ENCODE data around the gene PYY.
"Not testable (repeated sequence)": the region's sequence is repeated elsewhere in the genome, so short reads cannot be mapped to it uniquely, and the experiment has no call there.

The PYY gene

DNA sequence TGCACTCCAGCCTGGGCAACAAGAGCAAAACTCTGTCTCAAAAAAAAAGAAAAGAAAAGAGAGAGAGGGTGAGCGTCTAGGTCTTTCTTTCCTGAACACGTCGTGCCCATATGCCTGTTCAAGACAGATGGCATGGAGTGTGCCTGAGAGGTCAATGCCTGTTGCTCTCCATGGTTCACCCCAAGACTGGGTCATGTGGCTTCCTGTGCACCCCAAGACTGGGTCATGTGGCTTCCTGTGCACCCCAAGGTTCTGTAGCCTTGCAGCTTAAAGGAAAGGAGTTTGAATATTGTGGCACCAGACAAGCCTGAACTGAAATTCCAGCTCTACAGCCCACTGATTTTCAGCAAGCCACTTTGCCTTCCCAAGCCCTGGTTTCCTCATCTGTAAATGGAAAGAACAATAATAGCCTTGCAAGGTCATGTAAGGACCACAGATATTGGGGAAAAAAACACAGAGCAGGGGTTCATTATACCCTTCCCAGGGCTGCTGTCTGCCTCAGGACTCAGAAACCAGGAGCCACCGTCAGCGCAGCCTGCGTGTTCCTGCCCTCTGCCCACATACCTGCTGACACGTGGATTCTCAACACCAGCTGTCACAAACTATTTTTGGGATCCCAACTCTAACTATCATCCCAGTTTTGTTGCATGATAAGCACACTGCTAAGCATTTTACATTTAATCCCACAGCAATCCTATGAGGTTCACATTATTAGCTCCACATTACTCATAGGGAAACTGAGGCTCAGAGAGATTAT, 32.7 kb upstream of the PYY start:
- H3K27ac Mint-ChIP-seq, result no peak overlapping the region
- no peaks in the 10 kb centered on the region for H3K36me3 Mint-ChIP-seq (ENCODE audit: low read depth)
- no peaks in the 10 kb centered on the region for H3K9me3 Mint-ChIP-seq
- peaks cover 58% of the 10 kb centered on the region for H3K27me3 Mint-ChIP-seq (ENCODE audit: low read depth)
- peaks cover 9% of the 10 kb centered on the region for H3K4me1 Mint-ChIP-seq (ENCODE audit: low read depth)
- no peak overlapping the region for H3K4me3 Mint-ChIP-seq

DNA sequence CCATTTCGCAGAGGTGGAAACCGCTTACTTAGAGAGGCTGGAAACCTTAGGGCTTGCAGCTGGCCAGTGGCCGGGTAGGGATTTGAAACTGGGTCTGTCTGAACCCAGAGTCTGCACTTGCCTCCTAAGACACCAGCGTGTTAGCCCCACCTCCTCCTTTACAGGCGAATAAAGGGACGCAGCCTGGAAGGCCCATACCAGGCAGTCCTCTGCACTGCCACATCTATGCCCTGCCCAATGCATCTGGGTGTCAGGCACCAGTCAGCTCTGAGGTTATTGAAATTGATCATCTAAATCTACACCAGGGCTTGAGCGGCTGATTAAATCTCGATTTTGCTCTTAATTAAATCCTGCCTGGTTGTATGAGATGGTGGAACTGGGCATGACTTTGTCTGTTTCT, 30.8 kb upstream of the PYY start:
- peaks cover 9% of the 10 kb centered on the region for H3K4me1 Mint-ChIP-seq (ENCODE audit: low read depth)
- no peak overlapping the region for H3K27ac Mint-ChIP-seq
- no peaks in the 10 kb centered on the region for H3K36me3 Mint-ChIP-seq (ENCODE audit: low read depth)
- peaks cover 66% of the 10 kb centered on the region for H3K27me3 Mint-ChIP-seq (ENCODE audit: low read depth)
- H3K9me3 Mint-ChIP-seq, result no peaks in the 10 kb centered on the region
- H3K4me3 Mint-ChIP-seq, result no peak overlapping the region

DNA sequence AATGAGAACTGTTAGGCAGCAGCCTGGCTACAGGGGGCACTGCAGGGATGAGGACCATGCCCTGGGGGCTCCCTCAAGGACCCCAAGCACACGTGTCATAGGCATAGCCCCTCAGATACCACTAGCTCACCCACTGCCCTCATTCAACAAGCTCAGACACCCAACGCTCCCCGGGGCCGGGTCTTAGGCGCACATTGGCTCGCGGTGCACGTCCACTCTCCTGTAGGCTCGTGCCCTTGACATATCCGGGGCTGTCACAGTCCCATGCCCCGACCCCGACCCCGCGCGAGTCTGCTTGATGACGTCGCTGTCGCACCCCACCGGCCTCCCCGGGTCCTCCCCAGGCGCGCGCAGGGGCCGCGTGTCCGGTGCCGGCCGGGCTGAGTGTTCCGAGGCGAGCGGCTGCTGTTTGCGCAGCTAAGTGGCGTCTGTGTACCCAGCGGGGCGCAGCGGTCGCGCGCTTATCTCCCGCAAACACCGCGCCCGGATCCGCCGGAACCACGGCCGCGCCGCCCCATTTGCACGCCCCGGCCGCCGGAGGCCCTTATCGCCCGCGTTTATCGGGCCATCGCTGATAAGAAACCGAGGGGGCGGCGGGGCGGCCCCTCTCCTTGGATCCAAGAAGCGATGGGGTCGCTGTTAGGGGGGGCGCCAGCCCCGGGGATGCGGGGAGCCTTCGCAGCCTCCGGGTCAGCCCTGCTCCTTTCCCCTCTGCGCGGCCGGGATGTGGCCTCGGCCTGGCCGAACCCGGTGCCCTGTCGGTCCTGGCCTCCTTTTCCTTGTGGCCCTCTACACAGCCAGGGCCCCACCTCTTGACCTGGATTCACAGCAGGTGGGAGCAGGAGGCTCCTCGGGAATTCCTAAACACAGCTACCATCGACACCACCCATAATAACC, 30.0 kb upstream of the PYY start:
- Mint-ChIP-seq H3K27me3 (ENCODE audit: low read depth) (peaks cover 66% of the 10 kb centered on the region), H3K27ac (no peak overlapping the region), H3K36me3 (ENCODE audit: low read depth) (no peaks in the 10 kb centered on the region), H3K9me3 (no peaks in the 10 kb centered on the region), H3K4me1 (ENCODE audit: low read depth) (peaks cover 9% of the 10 kb centered on the region), H3K4me3 (no peak overlapping the region)

DNA sequence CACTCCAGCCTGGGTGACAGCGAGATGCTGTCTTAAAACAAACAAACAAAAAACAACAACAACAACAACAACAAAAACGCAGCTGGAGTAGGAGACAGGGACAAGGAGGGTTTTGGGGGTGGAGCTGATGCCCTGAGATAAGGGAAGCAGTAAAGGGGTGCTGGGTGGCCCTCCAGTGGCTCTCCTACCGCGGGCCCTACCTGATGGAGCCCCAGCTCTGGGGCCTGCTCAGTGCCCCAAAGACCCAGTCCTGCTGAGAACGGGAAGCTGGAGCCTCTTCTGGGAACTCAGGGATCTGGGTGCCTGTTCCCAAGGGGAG, 29.4 kb upstream of the PYY start:
- Mint-ChIP-seq H3K27ac (no peak overlapping the region), H3K4me3 (no peak overlapping the region), H3K9me3 (no peaks in the 10 kb centered on the region), H3K27me3 (ENCODE audit: low read depth) (peaks cover 68% of the 10 kb centered on the region), H3K36me3 (ENCODE audit: low read depth) (no peaks in the 10 kb centered on the region), H3K4me1 (ENCODE audit: low read depth) (peaks cover 9% of the 10 kb centered on the region)

DNA sequence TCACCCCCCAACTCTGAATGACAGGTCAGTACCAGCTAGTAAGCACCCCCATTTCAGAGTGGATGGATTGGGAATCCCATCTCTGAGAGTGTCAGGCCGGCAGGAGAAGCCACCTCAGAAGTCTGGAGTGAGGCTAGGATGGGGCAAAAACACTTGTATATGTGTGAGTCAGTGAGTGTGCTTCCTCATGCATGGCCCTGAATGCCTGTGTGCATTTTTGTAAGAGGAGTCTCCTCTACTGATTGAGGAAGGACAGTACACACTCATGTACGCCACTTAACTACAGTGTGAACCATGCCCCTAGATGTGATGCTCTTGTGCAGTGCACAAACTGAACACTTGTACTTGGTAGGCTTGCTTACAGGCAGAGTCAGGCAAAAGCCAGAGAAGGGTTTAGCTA, 28.4 kb upstream of the PYY start:
- Mint-ChIP-seq H3K4me1 (ENCODE audit: low read depth) (peaks cover 9% of the 10 kb centered on the region), H3K36me3 (ENCODE audit: low read depth) (no peaks in the 10 kb centered on the region), H3K9me3 (no peaks in the 10 kb centered on the region), H3K27me3 (ENCODE audit: low read depth) (peaks cover 63% of the 10 kb centered on the region), H3K4me3 (no peak overlapping the region), H3K27ac (no peak overlapping the region)

DNA sequence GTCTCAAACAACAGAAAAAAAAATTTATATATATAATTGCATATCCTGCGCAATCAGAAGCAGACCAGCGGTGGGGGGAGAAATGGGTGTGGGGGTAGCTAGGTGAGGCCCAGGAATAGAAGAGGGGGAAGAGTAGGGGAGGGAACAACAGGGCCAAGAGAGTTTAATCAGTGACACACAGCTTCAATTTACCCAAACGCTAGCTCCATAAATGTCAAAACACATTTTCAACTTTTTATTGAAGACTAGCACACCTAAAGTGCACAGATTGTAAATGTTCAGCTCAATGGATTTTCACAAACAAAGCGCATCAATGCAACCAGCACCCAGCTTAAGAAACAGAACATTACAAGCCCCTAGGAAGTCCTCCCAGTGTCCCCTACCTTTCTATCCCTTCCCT, 25.9 kb upstream of the PYY start:
- Mint-ChIP-seq H3K9me3 (no peaks in the 10 kb centered on the region), H3K27ac (no peak overlapping the region), H3K4me1 (ENCODE audit: low read depth) (no peaks in the 10 kb centered on the region), H3K36me3 (ENCODE audit: low read depth) (no peaks in the 10 kb centered on the region), H3K27me3 (ENCODE audit: low read depth) (peaks cover 49% of the 10 kb centered on the region), H3K4me3 (no peak overlapping the region)

DNA sequence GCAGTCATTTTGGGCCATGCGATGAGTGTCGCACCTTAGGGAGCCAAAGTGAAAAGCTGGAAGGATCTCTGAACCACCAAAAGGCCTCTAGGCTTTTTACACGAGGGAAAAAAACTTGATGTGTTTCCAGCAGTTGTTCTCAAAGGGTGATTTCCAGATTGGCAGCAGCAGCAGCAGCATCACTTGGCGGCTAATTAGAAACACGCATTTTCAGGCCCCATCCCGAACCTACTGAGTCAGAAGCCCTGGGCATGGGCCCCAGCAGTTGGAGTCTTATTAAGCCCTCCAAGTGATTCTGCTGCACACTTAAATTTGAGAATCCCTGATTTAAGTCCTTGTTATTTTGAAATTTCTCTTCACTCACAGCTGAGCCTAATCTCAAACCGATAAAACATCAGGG, 25.3 kb upstream of the PYY start:
- Mint-ChIP-seq H3K4me3 (no peak overlapping the region), H3K36me3 (ENCODE audit: low read depth) (no peaks in the 10 kb centered on the region), H3K27ac (no peak overlapping the region), H3K27me3 (ENCODE audit: low read depth) (peaks cover 46% of the 10 kb centered on the region), H3K9me3 (no peaks in the 10 kb centered on the region), H3K4me1 (ENCODE audit: low read depth) (no peaks in the 10 kb centered on the region)

DNA sequence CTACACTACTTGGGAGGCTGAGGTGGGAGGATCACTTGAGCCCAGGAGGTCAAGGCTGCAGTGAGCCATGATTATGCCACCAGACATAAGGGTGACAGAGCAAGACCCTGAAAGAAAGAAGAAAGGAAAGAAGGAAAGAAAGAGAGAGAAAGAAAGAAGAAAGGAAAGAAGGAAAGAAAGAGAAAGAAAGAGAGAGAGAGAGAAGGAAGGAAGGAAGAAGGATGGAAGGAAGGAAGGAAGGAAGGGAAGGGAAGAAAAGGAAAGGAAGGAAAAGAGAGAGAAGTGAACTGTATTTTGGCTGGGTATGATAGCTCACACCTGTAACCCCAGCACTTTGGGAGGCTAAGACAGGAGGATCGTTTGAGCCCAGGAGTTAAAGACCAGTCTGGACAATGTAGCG, 24.3 kb upstream of the PYY start:
- Mint-ChIP-seq H3K27ac (no peak overlapping the region), H3K27me3 (ENCODE audit: low read depth) (peaks cover 44% of the 10 kb centered on the region), H3K36me3 (ENCODE audit: low read depth) (no peaks in the 10 kb centered on the region), H3K9me3 (no peaks in the 10 kb centered on the region), H3K4me1 (ENCODE audit: low read depth) (no peaks in the 10 kb centered on the region), H3K4me3 (no peak overlapping the region)

DNA sequence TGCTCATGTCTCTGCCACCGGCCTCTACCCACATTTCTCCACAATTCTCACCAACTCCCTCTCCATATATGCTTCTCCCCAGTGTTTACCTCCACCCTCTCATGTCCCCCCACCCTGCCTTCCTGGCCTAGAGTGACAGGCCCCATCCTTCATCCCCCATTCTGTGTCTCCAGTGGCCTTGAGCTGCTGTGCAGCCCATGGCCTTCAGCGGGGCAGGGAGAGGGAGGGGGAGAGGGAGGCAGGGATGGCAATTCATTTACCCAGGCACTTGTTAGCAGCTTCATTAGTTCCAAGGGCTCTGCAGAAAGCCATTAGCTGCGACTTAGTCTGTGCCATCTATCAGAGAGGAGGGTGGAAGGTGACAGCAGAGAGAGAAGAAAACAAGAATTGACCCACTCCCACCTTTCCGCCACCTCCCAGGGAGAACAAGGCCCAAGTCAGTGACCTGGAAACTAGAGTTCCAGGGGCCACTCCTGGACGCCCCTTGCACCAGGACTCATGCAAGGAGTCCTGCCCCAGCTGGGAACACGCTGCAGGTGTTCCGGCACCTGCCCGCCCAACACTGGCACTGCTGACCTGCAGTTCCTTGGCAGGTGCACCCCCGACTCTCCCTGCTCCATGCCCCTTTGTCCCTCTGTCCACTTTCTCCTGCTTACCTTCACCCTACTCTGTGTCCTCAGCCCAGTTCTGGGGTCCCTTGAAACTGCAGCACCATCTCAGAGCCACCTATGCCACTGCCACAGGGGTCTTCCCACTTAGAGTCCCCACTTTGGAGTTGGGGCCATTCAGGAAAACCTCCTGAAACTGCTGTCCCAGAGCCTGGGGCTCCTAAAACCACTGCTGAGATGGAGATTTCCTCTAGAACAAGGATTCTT, 23.5 kb upstream of the PYY start:
- H3K27ac Mint-ChIP-seq, result no peak overlapping the region
- H3K9me3 Mint-ChIP-seq, result no peaks in the 10 kb centered on the region
- H3K4me1 Mint-ChIP-seq (ENCODE audit: low read depth), result no peaks in the 10 kb centered on the region
- peaks cover 36% of the 10 kb centered on the region for H3K27me3 Mint-ChIP-seq (ENCODE audit: low read depth)
- no peak overlapping the region for H3K4me3 Mint-ChIP-seq
- no peaks in the 10 kb centered on the region for H3K36me3 Mint-ChIP-seq (ENCODE audit: low read depth)

DNA sequence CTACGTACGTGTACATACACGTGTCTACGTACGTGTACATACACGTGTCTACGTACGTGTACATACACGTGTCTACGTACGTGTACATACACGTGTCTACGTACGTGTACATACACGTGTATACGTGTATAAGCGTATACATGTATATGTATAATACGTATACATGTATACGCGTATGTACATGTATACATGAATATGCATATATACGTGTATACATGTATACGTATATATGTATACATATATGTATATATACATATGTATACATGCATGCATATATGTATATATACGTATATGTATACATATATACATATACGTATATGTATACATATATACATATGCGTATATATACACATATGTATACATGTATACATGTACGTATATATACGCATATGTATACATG, 22.2 kb upstream of the PYY start:
- Mint-ChIP-seq H3K4me3 (no peak overlapping the region), H3K4me1 (ENCODE audit: low read depth) (peaks cover 1% of the 10 kb centered on the region), H3K9me3 (no peaks in the 10 kb centered on the region), H3K27me3 (ENCODE audit: low read depth) (peaks cover 30% of the 10 kb centered on the region), H3K36me3 (ENCODE audit: low read depth) (no peaks in the 10 kb centered on the region), H3K27ac (no peak overlapping the region)

DNA sequence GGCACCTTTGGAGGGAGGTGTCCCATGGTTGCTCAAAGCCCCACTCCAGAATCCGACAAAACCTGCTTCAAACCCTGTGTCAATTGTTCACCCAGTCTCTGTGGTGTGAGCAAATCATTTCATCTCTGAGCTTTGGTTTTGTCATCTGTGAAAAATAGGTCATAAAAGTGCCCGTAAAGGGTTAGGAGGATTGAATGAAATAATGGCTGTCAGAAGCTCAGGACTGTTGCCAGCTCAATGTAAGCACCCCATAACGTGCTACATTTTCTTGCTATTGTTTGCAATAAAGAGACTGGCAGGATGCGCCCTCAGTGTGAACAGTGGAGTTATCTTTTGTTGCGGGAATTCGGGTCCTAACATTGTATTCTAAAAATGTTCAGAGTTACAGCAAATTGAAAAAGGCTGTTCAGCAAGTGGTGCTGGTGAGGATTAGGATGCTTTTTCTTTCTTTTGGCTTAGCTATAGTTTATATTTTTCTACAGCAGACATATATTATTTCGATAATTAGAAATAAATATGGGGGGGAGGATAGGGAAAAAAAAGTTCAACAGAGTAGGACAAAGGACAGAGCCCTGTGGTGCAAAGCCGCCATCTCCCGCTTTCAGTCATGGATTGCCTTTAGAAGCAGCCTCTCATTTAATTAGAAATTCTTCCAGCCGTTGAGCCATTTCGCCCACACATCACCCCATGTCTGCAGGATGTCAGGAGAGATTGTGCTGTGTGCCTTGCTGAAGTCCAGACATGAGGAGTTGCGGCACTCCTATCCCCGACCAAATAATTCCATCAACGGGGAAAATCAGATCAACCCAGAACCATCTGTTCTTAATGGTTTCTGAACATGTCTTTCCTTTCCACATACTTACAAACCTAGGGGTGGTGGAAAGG, 20.9 kb upstream of the PYY start:
- Mint-ChIP-seq H3K4me3 (no peak overlapping the region), H3K36me3 (ENCODE audit: low read depth) (no peaks in the 10 kb centered on the region), H3K27ac (no peak overlapping the region)

DNA sequence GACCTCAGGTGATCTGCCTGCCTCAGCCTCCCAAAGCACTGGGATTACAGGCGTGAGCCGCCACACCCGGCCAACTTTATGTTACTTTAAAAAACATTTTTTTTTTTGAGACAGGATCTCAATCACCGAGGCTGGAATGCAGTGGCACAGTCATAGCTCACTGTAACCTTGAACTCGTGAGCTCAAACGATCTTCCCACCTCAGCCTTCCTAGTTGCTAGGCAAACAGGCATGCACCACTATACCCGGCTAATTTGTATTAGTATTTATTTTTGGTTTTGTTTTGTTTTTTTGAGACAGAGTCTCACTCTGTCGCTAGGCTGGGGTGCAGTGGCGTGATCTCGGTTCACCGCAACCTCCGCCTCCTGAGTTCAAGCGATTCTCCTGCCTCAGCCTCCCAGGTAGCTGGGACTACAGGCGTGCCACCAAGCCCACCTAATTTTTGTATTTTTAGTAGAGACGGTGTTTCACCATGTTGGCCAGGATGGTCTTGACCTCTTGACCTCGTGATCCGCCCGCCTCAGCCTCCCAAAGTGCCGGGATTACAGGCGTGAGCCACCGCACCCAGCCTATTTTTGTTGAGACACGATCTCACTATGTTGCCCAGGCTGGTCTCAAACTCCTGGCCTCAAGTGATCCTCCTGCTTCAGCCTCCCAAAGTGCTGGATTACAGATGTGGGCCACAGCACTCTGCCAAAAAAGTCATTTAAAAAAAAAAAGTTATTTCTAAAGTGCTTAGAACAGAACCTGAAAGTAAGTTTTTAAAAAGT, 18.9 kb upstream of the PYY start:
- not testable (repeated sequence) for H3K9me3 Mint-ChIP-seq; H3K4me1 Mint-ChIP-seq (ENCODE audit: low read depth); H3K4me3 Mint-ChIP-seq; H3K27ac Mint-ChIP-seq; H3K36me3 Mint-ChIP-seq (ENCODE audit: low read depth)
- H3K27me3 Mint-ChIP-seq (ENCODE audit: low read depth), result peaks cover 28% of the 10 kb centered on the region

More for the DNA sequence above, 20.9 kb upstream of the PYY start:
- Mint-ChIP-seq H3K9me3 (no peaks in the 10 kb centered on the region), H3K4me1 (ENCODE audit: low read depth) (peaks cover 1% of the 10 kb centered on the region), H3K27me3 (ENCODE audit: low read depth) (peaks cover 27% of the 10 kb centered on the region)

DNA sequence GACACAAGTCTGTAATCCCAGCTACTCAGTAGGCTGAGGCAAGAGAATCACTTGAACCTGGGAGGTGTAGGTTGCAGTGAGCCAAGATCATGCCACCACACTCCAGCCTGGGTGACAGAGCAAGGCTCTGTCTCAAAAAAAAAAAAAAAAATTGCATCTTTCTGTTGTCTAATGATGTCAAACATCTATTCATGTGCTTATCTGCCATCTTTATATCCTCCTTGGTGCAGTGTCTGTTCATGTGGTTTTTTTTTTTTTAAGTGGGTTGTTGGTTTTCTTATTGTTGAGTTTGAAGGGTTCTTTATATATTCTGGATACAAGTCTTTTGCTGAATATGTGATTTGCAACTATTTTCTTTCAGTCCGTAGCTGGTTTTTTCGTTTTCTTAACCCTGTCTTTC, 17.7 kb upstream of the PYY start:
- H3K27me3 Mint-ChIP-seq (ENCODE audit: low read depth), result peaks cover 30% of the 10 kb centered on the region
- not testable (repeated sequence) for H3K4me3 Mint-ChIP-seq; H3K4me1 Mint-ChIP-seq (ENCODE audit: low read depth); H3K9me3 Mint-ChIP-seq; H3K27ac Mint-ChIP-seq; H3K36me3 Mint-ChIP-seq (ENCODE audit: low read depth)
